Lower leg skin (tissue), 3 donors: ENCODE data around the gene RMI2.

ENCODE experiments used
- CTCF ChIP-seq, 3 donors: fragments of 450-650 bp; IDR thresholded peaks; one replicate each; pipeline ENCODE4 v1.5.1; 2016; ENCODE audit warnings: antibody characterized with exemption in 3 of 3, mild to moderate bottlenecking in 3 of 3, moderate library complexity in 2 of 3
- POLR2A ChIP-seq, 2 donors: fragments of 450-650 bp; IDR thresholded peaks; one replicate each; pipeline ENCODE4 v1.6.1; 2016 to 2017; ENCODE audit warnings: antibody characterized with exemption in 2 of 2, mild to moderate bottlenecking in 1 of 2, moderate library complexity in 1 of 2

- TF ChIP-seq POLR2A (IDR thresholded peaks at IDR 0.05) (no peak), CTCF (IDR thresholded peaks at IDR 0.05) (no peak)
Measured at GRCh38 chr16:11331967-11332366, 13.3 kb upstream of the RMI2 start.
